ENCODE measurements around the gene SLC29A3. TPM values are rescaled to one million over a fixed set of nuclear protein-coding genes. Genes with fewer than 3 reads are reported as not detected.

SLC29A3 gene
- total RNA-seq, 1 experiment from 2014 or later = 9.2 TPM

DNA sequence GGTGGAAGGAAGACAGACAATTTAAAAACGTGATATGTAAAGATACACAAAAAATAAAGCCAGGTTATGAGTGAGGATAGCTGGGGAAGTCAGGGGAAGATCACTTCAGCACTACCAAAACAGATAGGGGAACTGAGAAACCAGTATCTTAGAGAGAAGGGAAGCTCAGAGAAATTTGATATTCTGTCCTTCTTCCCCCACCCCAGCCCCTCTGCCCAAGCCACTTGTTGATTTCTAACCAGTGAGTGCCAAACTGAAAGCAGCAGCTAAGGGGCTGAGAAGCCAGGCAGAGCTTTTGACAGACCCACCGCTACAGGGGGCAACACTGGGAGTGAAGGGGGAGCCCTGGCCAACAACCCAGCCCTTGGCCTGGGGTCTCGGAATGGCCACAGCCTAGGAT is 9.1 kb upstream of the SLC29A3 start:
- Histone ChIP-seq H3K9ac (ENCODE audit: extremely low read depth, insufficient read length, low read length) (no peak overlapping the region), H4K91ac (ENCODE audit: insufficient read length, low read depth, low read length) (no peak overlapping the region), H2BK5ac (ENCODE audit: insufficient read length, low read length) (no peak overlapping the region), H3K23ac (ENCODE audit: insufficient read length, low read depth, low read length) (no peak overlapping the region), H3K23me2 (ENCODE audit: insufficient read length, low read depth, low read length, poor library complexity, severe bottlenecking) (peaks cover 3% of the 10 kb centered on the region), H3K4me2 (ENCODE audit: insufficient read depth, insufficient read length, low read length) (no peak overlapping the region), H3T11ph (ENCODE audit: low read length) (no peak overlapping the region), H2AK5ac (ENCODE audit: insufficient read length, low read length) (no peak overlapping the region), H3K14ac (ENCODE audit: insufficient read depth, low read length) (no peak overlapping the region), H3K9me3 (ENCODE audit: control insufficient read depth, low read depth, low read length) (no peaks in the 10 kb centered on the region), H3K4ac (ENCODE audit: low read depth, low read length) (no peak overlapping the region), H2AFZ (ENCODE audit: low read length) (no peak overlapping the region), H2BK12ac (ENCODE audit: insufficient read length, low read depth, low read length) (no peak overlapping the region), H3K79me2 (ENCODE audit: insufficient read depth, low read length) (no peaks in the 10 kb centered on the region), H4K5ac (ENCODE audit: insufficient read length, low read depth, low read length) (no peak overlapping the region), H2BK15ac (ENCODE audit: low read depth, low read length) (no peak overlapping the region), H4K20me1 (ENCODE audit: control insufficient read depth, insufficient read depth, insufficient read length) (no peaks in the 10 kb centered on the region), H3K56ac (ENCODE audit: insufficient read length, low read depth, low read length) (no peak overlapping the region), H3K27ac (ENCODE audit: insufficient read length, low read depth, low read length) (no peak overlapping the region), H3K4me1 (ENCODE audit: insufficient read depth, low read length) (no peaks in the 10 kb centered on the region), H3K79me1 (ENCODE audit: insufficient read depth, low read depth, low read length, poor library complexity, severe bottlenecking) (no peaks in the 10 kb centered on the region), H3K27me3 (ENCODE audit: insufficient read depth, low read length) (no peaks in the 10 kb centered on the region; the same call in 1 of the 2 replicates), H2BK20ac (ENCODE audit: low read depth, low read length, poor library complexity, severe bottlenecking) (no peak overlapping the region), H2BK120ac (ENCODE audit: low read depth, low read length, poor library complexity, severe bottlenecking) (no peak overlapping the region), H3K18ac (ENCODE audit: insufficient read length, low read depth, low read length) (no peak overlapping the region), H4K8ac (replicated peaks; ENCODE audit: insufficient read length, low read depth, low read length) (no peak overlapping the region)
- no peak for DNase-seq
- TF ChIP-seq, protein P1, sequence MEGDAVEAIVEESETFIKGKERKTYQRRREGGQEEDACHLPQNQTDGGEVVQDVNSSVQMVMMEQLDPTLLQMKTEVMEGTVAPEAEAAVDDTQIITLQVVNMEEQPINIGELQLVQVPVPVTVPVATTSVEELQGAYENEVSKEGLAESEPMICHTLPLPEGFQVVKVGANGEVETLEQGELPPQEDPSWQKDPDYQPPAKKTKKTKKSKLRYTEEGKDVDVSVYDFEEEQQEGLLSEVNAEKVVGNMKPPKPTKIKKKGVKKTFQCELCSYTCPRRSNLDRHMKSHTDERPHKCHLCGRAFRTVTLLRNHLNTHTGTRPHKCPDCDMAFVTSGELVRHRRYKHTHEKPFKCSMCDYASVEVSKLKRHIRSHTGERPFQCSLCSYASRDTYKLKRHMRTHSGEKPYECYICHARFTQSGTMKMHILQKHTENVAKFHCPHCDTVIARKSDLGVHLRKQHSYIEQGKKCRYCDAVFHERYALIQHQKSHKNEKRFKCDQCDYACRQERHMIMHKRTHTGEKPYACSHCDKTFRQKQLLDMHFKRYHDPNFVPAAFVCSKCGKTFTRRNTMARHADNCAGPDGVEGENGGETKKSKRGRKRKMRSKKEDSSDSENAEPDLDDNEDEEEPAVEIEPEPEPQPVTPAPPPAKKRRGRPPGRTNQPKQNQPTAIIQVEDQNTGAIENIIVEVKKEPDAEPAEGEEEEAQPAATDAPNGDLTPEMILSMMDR (conservative IDR thresholded peaks at IDR 0.05) = no peak
- no CpG with 5 or more reads among the region's 3 CpGs for WGBS (ENCODE audit: extremely low coverage, insufficient read length, low lambda C conversion rate)
- H3K27ac Mint-ChIP-seq = no peak overlapping the region; a peak in 2 of 7 replicates
- H3K27me3 Mint-ChIP-seq (ENCODE audit: low read depth) = peaks cover 25% of the 10 kb centered on the region
- no peaks in the 10 kb centered on the region for H3K36me3 Mint-ChIP-seq (ENCODE audit: insufficient read depth in 1 of 3, low read depth in 3 of 3)
- peaks cover 12 to 15% of the 10 kb centered on the region in 2 experiments for H3K4me1 Mint-ChIP-seq
- no peaks in the 10 kb centered on the region; a peak in 1 of 5 replicates for H3K9me3 Mint-ChIP-seq
- H3K4me3 Mint-ChIP-seq = no peak overlapping the region

Data from H9 (cell line).